H1 (cell line): ENCODE results near the gene ACBD6. TPM values are rescaled to one million over a fixed set of nuclear protein-coding genes. Genes with fewer than 3 reads are reported as not detected.

Experiments
- CTCF ChIA-PET: fragments of 300-600 bp; sonication (Branson Sonifier 250); formaldehyde crosslinking; loops from one replicate; lab custom pipeline; 2021; ENCODE audit not compliant: partially characterized antibody; lab: Charles Lee
- POLR2A ChIA-PET: fragments of 300-600 bp; sonication (Branson Sonifier 250); formaldehyde crosslinking; loops from one replicate; lab custom pipeline; 2021; ENCODE audit warnings: inconsistent platforms; ENCODE audit not compliant: partially characterized antibody; lab: Charles Lee
- DNase-seq, 2 experiments: peaks; one replicate each; pipeline versions ENCODE4 v3.0.0 to v3.0.0-alpha.2; 2010 to 2022; ENCODE audit warnings: low spot score in 2 of 2, low read depth in 1 of 2, mixed read lengths in 1 of 2
- FAIRE-seq: peaks from 2 replicates; lab custom pipeline; 2011; peaks lifted over from hg19 to GRCh38; lab: Jason Lieb, UNC
- H2AFZ ChIP-seq: 2 replicates; pipeline ENCODE4 v1.8.1; 2012; ENCODE audit warnings: low read length, inconsistent platforms
- H2AK5ac ChIP-seq: 2 replicates; pipeline ENCODE4 v1.6.1; 2013; ENCODE audit warnings: low read depth, low read length
- H2BK120ac ChIP-seq: replicated peaks from 2 replicates; pipeline ENCODE3; 2013; ENCODE audit warnings: low read depth, low read length, inconsistent platforms
- H2BK12ac ChIP-seq: 2 replicates; pipeline ENCODE4 v1.6.1; 2013; ENCODE audit warnings: low read depth, low read length
- H2BK15ac ChIP-seq: 2 replicates; pipeline ENCODE4 v1.6.1; 2013; ENCODE audit warnings: low read length
- H2BK20ac ChIP-seq: 2 replicates; pipeline ENCODE4 v1.6.1; 2013; ENCODE audit warnings: low read length
- H2BK5ac ChIP-seq: 2 replicates; pipeline ENCODE4 v1.6.1; 2013; ENCODE audit warnings: low read depth, low read length
- H3K14ac ChIP-seq: 2 replicates; pipeline ENCODE4 v1.6.1; 2013; ENCODE audit warnings: inconsistent platforms; ENCODE audit not compliant: insufficient read length
- H3K18ac ChIP-seq: 2 replicates; pipeline ENCODE4 v1.6.1; 2013; ENCODE audit warnings: low read length; ENCODE audit errors: extremely low read depth
- H3K23ac ChIP-seq: 2 replicates; pipeline ENCODE4 v1.6.1; 2013; ENCODE audit warnings: inconsistent platforms; ENCODE audit not compliant: insufficient read length
- H3K23me2 ChIP-seq: 2 replicates; pipeline ENCODE4 v1.6.1; 2013; ENCODE audit warnings: low read depth, low read length
- H3K27ac ChIP-seq: 2 replicates; pipeline ENCODE4 v1.6.1; 2011; ENCODE audit warnings: low read depth, low read length, inconsistent platforms
- H3K27me3 ChIP-seq, 4 experiments: replicated peaks in 1 of 4; 1 replicate in 1 of 4; 2 replicates in 3 of 4; pipeline versions ENCODE4 v1.6.1 to v1.8.1; 2011 to 2013; ENCODE audit warnings: low read length in 3 of 4, mild to moderate bottlenecking in 3 of 4, inconsistent platforms in 2 of 4, mixed read lengths in 2 of 4, moderate library complexity in 1 of 4; ENCODE audit not compliant: control insufficient read depth in 3 of 4, insufficient read depth in 3 of 4; ENCODE audit errors: extremely low read depth in 1 of 4
- H3K36me3 ChIP-seq, 4 experiments: 2 replicates each; pipeline versions ENCODE4 v1.6.1 to v1.8.1; 2011 to 2013; ENCODE audit warnings: mild to moderate bottlenecking in 4 of 4, low read length in 3 of 4, moderate library complexity in 2 of 4, control low read depth in 1 of 4, inconsistent platforms in 1 of 4; ENCODE audit not compliant: insufficient read depth in 4 of 4, control insufficient read depth in 2 of 4
- H3K4ac ChIP-seq: replicated peaks from 2 replicates; pipeline ENCODE3; 2013; ENCODE audit warnings: low read length, low read depth, mixed read lengths, inconsistent platforms; ENCODE audit not compliant: insufficient read length
- H3K4me1 ChIP-seq, 4 experiments: replicated peaks in 1 of 4; 1 replicate in 1 of 4; 2 replicates in 3 of 4; pipeline versions ENCODE4 v1.6.1 to v1.8.1; 2011 to 2013; ENCODE audit warnings: low read length in 3 of 4, inconsistent platforms in 2 of 4, mixed read lengths in 1 of 4; ENCODE audit not compliant: insufficient read depth in 4 of 4, control insufficient read depth in 3 of 4
- H3K4me2 ChIP-seq, 2 experiments: 2 replicates each; pipeline versions ENCODE4 v1.6.1 to v1.8.1; 2011 to 2013; ENCODE audit warnings: low read depth in 2 of 2, low read length in 2 of 2, control low read depth in 1 of 2, inconsistent platforms in 1 of 2, mild to moderate bottlenecking in 1 of 2; ENCODE audit not compliant: insufficient read depth in 1 of 2
- H3K4me3 ChIP-seq, 4 experiments: fragments of 200-600, 300-600 bp in 1 of 4; sonication (generic), shearing (Covaris generic), sonication (Bioruptor Twin) in 1 of 4; 2 replicates each; pipeline versions ENCODE4 v1.5.1 to v1.8.1; 2011 to 2016; ENCODE audit warnings: low read length in 4 of 4, low read depth in 3 of 4, control low read depth in 2 of 4, inconsistent platforms in 2 of 4, mild to moderate bottlenecking in 2 of 4, mixed read lengths in 1 of 4, moderate library complexity in 1 of 4; ENCODE audit not compliant: insufficient read depth in 2 of 4; ENCODE audit errors: extremely low read depth in 1 of 4
- H3K56ac ChIP-seq: replicated peaks from 2 replicates; pipeline ENCODE3; 2013; ENCODE audit warnings: low read depth, mild to moderate bottlenecking, mixed read lengths, low read length, inconsistent platforms; ENCODE audit not compliant: insufficient read length
- H3K79me1 ChIP-seq: 2 replicates; pipeline ENCODE4 v1.6.1; 2013; ENCODE audit warnings: low read depth, low read length, control low read depth
- H3K79me2 ChIP-seq, 2 experiments: 2 replicates each; pipeline versions ENCODE4 v1.6.1 to v1.8.1; 2012 to 2013; ENCODE audit warnings: low read length in 2 of 2, mild to moderate bottlenecking in 2 of 2, inconsistent platforms in 1 of 2; ENCODE audit not compliant: insufficient read depth in 2 of 2, control insufficient read depth in 1 of 2
- H3K9ac ChIP-seq, 4 experiments: replicated peaks in 1 of 4; 1 replicate in 1 of 4; 2 replicates in 3 of 4; pipeline versions ENCODE4 v1.6.1 to v1.8.1; 2011 to 2013; ENCODE audit warnings: low read depth in 3 of 4, low read length in 3 of 4, control low read depth in 2 of 4, mild to moderate bottlenecking in 2 of 4, moderate library complexity in 2 of 4, inconsistent platforms in 1 of 4; ENCODE audit errors: extremely low read depth in 1 of 4
- H3K9me3 ChIP-seq, 2 experiments: 2 replicates each; pipeline versions ENCODE4 v1.6.1 to v1.8.1; 2012 to 2013; ENCODE audit warnings: mild to moderate bottlenecking in 2 of 2, moderate library complexity in 2 of 2, control low read depth in 1 of 2, inconsistent platforms in 1 of 2, low read depth in 1 of 2, low read length in 1 of 2, mixed read lengths in 1 of 2; ENCODE audit not compliant: insufficient read depth in 2 of 2
- H4K20me1 ChIP-seq, 2 experiments: replicated peaks in 1 of 2; 2 replicates each; pipeline versions ENCODE3 to v1.8.1; 2011 to 2013; ENCODE audit warnings: inconsistent platforms in 2 of 2, low read length in 2 of 2, mild to moderate bottlenecking in 1 of 2; ENCODE audit not compliant: insufficient read depth in 2 of 2, control insufficient read depth in 1 of 2
- H4K5ac ChIP-seq: 2 replicates; pipeline ENCODE4 v1.6.1; 2013; ENCODE audit warnings: low read length, low read depth, mixed read lengths, inconsistent platforms; ENCODE audit not compliant: insufficient read length
- H4K8ac ChIP-seq: 2 replicates; pipeline ENCODE4 v1.8.0; 2013; ENCODE audit warnings: mild to moderate bottlenecking, moderate library complexity, low read length, inconsistent platforms; ENCODE audit not compliant: insufficient read depth; ENCODE audit errors: extremely low read depth
- H4K91ac ChIP-seq: replicated peaks from 2 replicates; pipeline ENCODE3; 2013; ENCODE audit warnings: low read length, mixed read lengths, inconsistent platforms; ENCODE audit not compliant: insufficient read length
- CHD1 ChIP-seq: IDR thresholded peaks from 2 replicates; pipeline ENCODE4 v1.6.1; 2012; ENCODE audit warnings: low read depth, low read length, improper control_type of control experiment
- JUN ChIP-seq: IDR thresholded peaks from 2 replicates; pipeline ENCODE4 v1.6.1; 2011; ENCODE audit warnings: low read depth, mild to moderate bottlenecking, improper control_type of control experiment, low read length
- KDM1A ChIP-seq: fragments of 200-600, 300-600 bp; sonication (generic); IDR thresholded peaks from 2 replicates; pipeline ENCODE4 v1.7.1; 2016; ENCODE audit warnings: mild to moderate bottlenecking, low read length, borderline replicate concordance
- RBBP5 ChIP-seq: IDR thresholded peaks from 2 replicates; pipeline ENCODE4 v1.7.1; 2012; ENCODE audit warnings: low read depth, mild to moderate bottlenecking, inconsistent platforms, low read length, moderate library complexity, borderline replicate concordance
- SP2 ChIP-seq: IDR thresholded peaks from 2 replicates; pipeline ENCODE4 v1.6.1; 2012; ENCODE audit warnings: mild to moderate bottlenecking, low read length, inconsistent platforms
- SP4 ChIP-seq: IDR thresholded peaks from 2 replicates; pipeline ENCODE4 v1.6.1; 2012; ENCODE audit warnings: low read length, inconsistent platforms
- WGBS, 2 experiments: shearing (Covaris generic) in 1 of 2; methylation state at CpG; one replicate each; pipeline versions ENCODE4 v1.1.6 to v1.1.7; 2013 to 2015; ENCODE audit warnings: low lambda C conversion rate in 2 of 2, mixed read lengths in 2 of 2, inconsistent platforms in 1 of 2, low coverage in 1 of 2, missing lambda C conversion rate in 1 of 2; ENCODE audit not compliant: insufficient replicate concordance in 2 of 2, insufficient coverage in 1 of 2, insufficient read length in 1 of 2; ENCODE audit errors: extremely low coverage in 1 of 2, missing lambda C conversion rate in 1 of 2; 5-methylcytosine and 5-hydroxymethylcytosine counted together
- polyA plus RNA-seq, 7 experiments: library from polyadenylated mRNA; depleted of rRNA in 3 of 7; stranded (reverse) in 5 of 7; unstranded in 2 of 7; fragments of >200 nt in 5 of 7; fragments of 200-250 nt in 2 of 7; gene quantifications; 1 replicate in 5 of 7; 2 replicates in 1 of 7; 4 replicates in 1 of 7; pipeline versions ENCODE4 v1.2.1 to v1.2.3, GENCODE V29; 2011 to 2013; ENCODE audit warnings: missing spikeins in 2 of 7, mixed read lengths in 2 of 7
- total RNA-seq: library from RNA; stranded (reverse); fragmentation: NEBNext Ultra II Directional; extraction: Animal tissue kit (Norgen Biotek cat#: 25700); gene quantifications from 2 replicates; pipeline ENCODE4 v1.2.1, GENCODE V29; 2021

The ACBD6 gene
- total and polyA plus RNA-seq, 2 of the 8 experiments (the other 6 are each of a cell fraction or from before 2014, with no cell fraction given) = 52.0 to 67.7 TPM

DNA sequence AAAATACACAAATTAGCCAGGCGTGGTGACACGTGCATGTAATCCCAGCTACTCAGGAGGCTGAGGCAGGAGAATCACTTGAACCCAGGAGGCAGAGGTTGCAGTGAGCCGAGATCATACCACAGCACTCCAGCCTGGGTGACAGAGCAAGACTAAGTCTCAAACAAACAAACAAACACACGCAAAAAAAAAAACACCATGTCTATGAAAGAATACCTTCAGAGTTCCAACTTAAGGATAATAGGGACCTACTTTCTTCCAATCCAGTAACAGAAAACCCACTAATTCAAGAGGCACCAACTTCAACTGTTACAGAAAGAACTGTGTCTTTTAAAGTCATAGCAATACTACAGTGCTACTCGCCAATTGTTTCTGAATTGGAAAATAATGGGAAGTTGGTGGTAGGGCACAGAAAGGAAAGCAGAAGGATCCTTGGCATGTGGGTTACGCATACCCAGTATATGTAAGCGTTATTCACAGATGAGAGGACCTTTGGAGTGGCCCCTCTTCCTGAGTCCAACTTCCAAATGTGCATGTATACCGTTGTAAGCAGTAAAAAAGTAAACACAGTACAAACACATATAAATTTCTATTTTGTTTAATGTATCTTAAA is 87.0 kb downstream of the ACBD6 start:
- Histone ChIP-seq H3K23ac (no peak overlapping the region), H3K27me3 (no peaks in the 10 kb centered on the region), H3K4me3 (no peak overlapping the region), H2BK120ac (no peak overlapping the region), H4K91ac (no peak overlapping the region), H4K8ac (no peak overlapping the region), H4K5ac (no peak overlapping the region), H3K4me2 (no peak overlapping the region), H3K4me1 (no peaks in the 10 kb centered on the region), H2BK15ac (no peak overlapping the region), H2BK12ac (no peak overlapping the region), H3K27ac (no peak overlapping the region), H3K23me2 (no peaks in the 10 kb centered on the region), H3K18ac (no peak overlapping the region), H3K36me3 (peaks cover 0 to 3% (median 0%) of the 10 kb centered on the region in 4 experiments; a peak in 1 of 8 replicates), H2BK20ac (no peak overlapping the region), H3K14ac (no peak overlapping the region), H2AFZ (no peak overlapping the region), H3K9ac (no peak overlapping the region)
- POLR2A ChIA-PET = interaction anchor here (0.6 to 1.0 kb wide), 3 partner anchors 18 to 227 kb away, joined by 3 read pairs; no protein-coding TSS in a partner anchor
- CTCF ChIA-PET = interaction anchor here (0.7 to 6.4 kb wide), 32 partner anchors 8 to 449 kb away, joined by 3 to 50 read pairs (median 6); no protein-coding TSS in a partner anchor
- DNase-seq = no peak
- no peak for FAIRE-seq
- TF ChIP-seq CHD1 = no peak
- TF ChIP-seq RBBP5 = no peak
- TF ChIP-seq KDM1A = no peak
- TF ChIP-seq JUN = no peak
- TF ChIP-seq SP2 = no peak
- TF ChIP-seq SP4 = no peak
- TF ChIP-seq, all 59 proteins: peak for 0
- 92% methylated on average over 8 of the region's 8 CpGs; no CpG with 5 or more reads in 1 of the 2 experiments for WGBS, 2 experiments
- Histone ChIP-seq H2BK5ac (no peak overlapping the region), H4K20me1 (no peaks in the 10 kb centered on the region), H3K79me1 (no peaks in the 10 kb centered on the region), H3K56ac (no peak overlapping the region), H2AK5ac (no peak overlapping the region), H3K79me2 (peaks cover 0 to 2% of the 10 kb centered on the region in 2 experiments; a peak in 1 of 4 replicates), H3K9me3 (no peaks in the 10 kb centered on the region), H3K4ac (no peak overlapping the region)
